CD14-positive monocyte (primary cell): ENCODE measurements around the gene RASSF7. TPM values are rescaled to one million over a fixed set of nuclear protein-coding genes. Genes with fewer than 3 reads are reported as not detected.

Source experiments
- DNase-seq, 3 donors: peaks; one replicate each; pipeline ENCODE4 v3.0.0-alpha.2; 2011 to 2022
- H2AFZ ChIP-seq: 2 replicates; pipeline ENCODE4 v1.6.0; 2012; ENCODE audit warnings: mild to moderate bottlenecking, low read depth, low read length, inconsistent platforms; ENCODE audit not compliant: insufficient read depth, poor library complexity, severe bottlenecking
- H3K27ac ChIP-seq, 2 donors: 1 replicate in 1 of 2; 2 replicates in 1 of 2; pipeline ENCODE4 v1.5.1; 2012 to 2013; ENCODE audit warnings: low read length in 2 of 2, control low read depth in 1 of 2, inconsistent platforms in 1 of 2, low read depth in 1 of 2, mild to moderate bottlenecking in 1 of 2
- H3K27me3 ChIP-seq, 2 donors: one replicate each; pipeline versions ENCODE4 v1.6.0 to v1.6.1; 2011 to 2013; ENCODE audit warnings: low read length in 2 of 2; ENCODE audit not compliant: control insufficient read depth in 2 of 2, insufficient read depth in 2 of 2
- H3K36me3 ChIP-seq, 2 donors: replicated peaks in 1 of 2; 1 replicate in 1 of 2; 2 replicates in 1 of 2; pipeline versions ENCODE4 v1.5.1 to v1.6.1; 2012 to 2013; ENCODE audit warnings: low read length in 2 of 2, control low read depth in 1 of 2, inconsistent platforms in 1 of 2, mild to moderate bottlenecking in 1 of 2; ENCODE audit not compliant: insufficient read depth in 2 of 2, control insufficient read depth in 1 of 2
- H3K4me1 ChIP-seq, 2 donors: 1 replicate in 1 of 2; 2 replicates in 1 of 2; pipeline versions ENCODE4 v1.5.1 to v1.6.1; 2012 to 2013; ENCODE audit warnings: low read length in 2 of 2, control low read depth in 1 of 2, inconsistent platforms in 1 of 2, mild to moderate bottlenecking in 1 of 2, moderate library complexity in 1 of 2; ENCODE audit not compliant: insufficient read depth in 2 of 2, control insufficient read depth in 1 of 2
- H3K4me2 ChIP-seq: replicated peaks from 2 replicates; pipeline ENCODE3; 2012; ENCODE audit warnings: low read length, moderate library complexity, mild to moderate bottlenecking; ENCODE audit not compliant: poor library complexity, severe bottlenecking; ENCODE audit errors: extremely low read depth
- H3K4me3 ChIP-seq, 3 experiments: fragments of 200-600 bp in 1 of 3; sonication (generic) in 1 of 3; replicated peaks in 1 of 3; 1 replicate in 2 of 3; 2 replicates in 1 of 3; pipeline ENCODE4 v1.5.1; 2011 to 2013; ENCODE audit warnings: low read length in 3 of 3, mild to moderate bottlenecking in 3 of 3, control low read depth in 2 of 3, low read depth in 2 of 3, inconsistent platforms in 1 of 3, moderate library complexity in 1 of 3
- H3K79me2 ChIP-seq: 2 replicates; pipeline ENCODE4 v1.6.0; 2012; ENCODE audit warnings: mild to moderate bottlenecking, control low read depth, inconsistent platforms, low read length, moderate library complexity; ENCODE audit not compliant: insufficient read depth
- H3K9ac ChIP-seq: 2 replicates; pipeline ENCODE4 v1.6.0; 2017; ENCODE audit warnings: low read length, mild to moderate bottlenecking; ENCODE audit not compliant: insufficient read depth, poor library complexity, severe bottlenecking
- H3K9me3 ChIP-seq, 2 donors: replicated peaks in 1 of 2; 1 replicate in 1 of 2; 2 replicates in 1 of 2; pipeline versions ENCODE4 v1.5.1 to v1.6.1; 2012 to 2013; ENCODE audit warnings: low read length in 2 of 2, control low read depth in 1 of 2; ENCODE audit not compliant: control insufficient read depth in 1 of 2, insufficient read depth in 1 of 2
- H4K20me1 ChIP-seq: 2 replicates; pipeline ENCODE4 v1.6.0; 2012; ENCODE audit warnings: mild to moderate bottlenecking, low read length, control low read depth, moderate library complexity; ENCODE audit not compliant: insufficient read depth
- H3K27ac Mint-ChIP-seq, 7 donors: one replicate each; pipeline ENCODE4 v1.8.0; 2020; ENCODE audit warnings: mild to moderate bottlenecking in 7 of 7, mixed read lengths in 7 of 7, moderate library complexity in 6 of 7, inconsistent platforms in 2 of 7
- H3K27me3 Mint-ChIP-seq, 3 donors: one replicate each; pipeline ENCODE4 v1.8.0; 2021 to 2022; ENCODE audit warnings: low read depth in 3 of 3, mild to moderate bottlenecking in 3 of 3, mixed read lengths in 3 of 3, moderate library complexity in 3 of 3, inconsistent platforms in 1 of 3
- H3K36me3 Mint-ChIP-seq, 2 donors: one replicate each; pipeline ENCODE4 v1.8.0; 2020; ENCODE audit warnings: mixed read lengths in 2 of 2, inconsistent platforms in 1 of 2, mild to moderate bottlenecking in 1 of 2
- H3K4me1 Mint-ChIP-seq: one replicate; pipeline ENCODE4 v1.8.0; 2020; ENCODE audit warnings: mild to moderate bottlenecking, mixed read lengths
- H3K4me3 Mint-ChIP-seq, 2 donors: one replicate each; pipeline ENCODE4 v1.8.0; 2020; ENCODE audit warnings: mild to moderate bottlenecking in 2 of 2, mixed read lengths in 2 of 2, moderate library complexity in 1 of 2
- H3K9me3 Mint-ChIP-seq, 7 donors: one replicate each; pipeline ENCODE4 v1.8.0; 2020 to 2022; ENCODE audit warnings: mixed read lengths in 7 of 7, mild to moderate bottlenecking in 6 of 7, moderate library complexity in 6 of 7, inconsistent platforms in 2 of 7
- CTCF ChIP-seq: fragments of 200-600 bp; IDR thresholded peaks from one replicate; pipeline ENCODE4 v1.8.0; 2022; ENCODE audit warnings: antibody characterized with exemption, mild to moderate bottlenecking
- WGBS: methylation state at CpG from one replicate; pipeline ENCODE4 v1.1.5; 2013; ENCODE audit warnings: missing lambda C conversion rate; ENCODE audit not compliant: insufficient coverage; 5-methylcytosine and 5-hydroxymethylcytosine counted together
- intact Hi-C, 2 donors: fragments of 100-400 bp; cut with micrococcal nuclease; formaldehyde crosslinking; loops; one replicate each; pipeline versions ENCODE4 v1.15.0 to v1.15.1; 2023
- polyA plus RNA-seq, 3 donors: library from polyadenylated mRNA; depleted of rRNA in 1 of 3; unstranded in 2 of 3; stranded (reverse) in 1 of 3; fragments of 300-500 nt in 2 of 3; fragments of >200 nt in 1 of 3; fragmentation: Illumina TruSeq in 2 of 3; gene quantifications; 1 replicate in 2 of 3; 2 replicates in 1 of 3; pipeline ENCODE4 v1.2.3, GENCODE V29; 2012 to 2021

The RASSF7 gene
- polyA plus RNA-seq, 3 donors: 10.0 to 26.5 (median 12.4) TPM

- Histone ChIP-seq H3K9ac (peak overlapping the region; percentile 27), H3K9me3 (peaks cover 0 to 3% of the 10 kb centered on the region in 2 donors), H3K4me3 (peak overlapping the region in 1 of 3 experiments; percentile 91), H3K4me2 (peak overlapping the region; percentile 98), H3K27ac (peak overlapping the region in 1 of 2 donors; percentile 87), H3K4me1 (peaks cover 22 to 40% of the 10 kb centered on the region in 2 donors), H2AFZ (no peak overlapping the region), H3K79me2 (peaks cover 65% of the 10 kb centered on the region), H4K20me1 (peaks cover 62% of the 10 kb centered on the region), H3K36me3 (peaks cover 18 to 20% of the 10 kb centered on the region in 2 donors), H3K27me3 (peaks cover 8 to 18% of the 10 kb centered on the region in 2 donors)
- Mint-ChIP-seq H3K4me1 (peaks cover 37% of the 10 kb centered on the region), H3K36me3 (peaks cover 28 to 29% of the 10 kb centered on the region in 2 donors), H3K4me3 (no peak overlapping the region), H3K9me3 (peaks cover 0 to 11% (median 3%) of the 10 kb centered on the region in 7 donors), H3K27ac (peak overlapping the region in 3 of 7 donors; percentile 6 to 57 (median 30)), H3K27me3 (peaks cover 14 to 19% (median 14%) of the 10 kb centered on the region in 3 donors)
- 88% methylated on average over 18 of the region's 21 CpGs for WGBS
- TF ChIP-seq CTCF: no peak
- no peak for DNase-seq
- intact Hi-C loops: loop anchor here (5.0 kb wide), 2 partner anchors 34 to 71 kb away; partner anchors contain the start of gene RNH1 (in 1 of the 2)
Observed at GRCh38 chr11:578276-579035, 17.7 kb downstream of the RASSF7 start.

- Histone ChIP-seq H3K4me1 (peaks cover 19 to 35% of the 10 kb centered on the region in 2 donors), H3K4me2 (no peak overlapping the region), H3K9me3 (peaks cover 0 to under 1% of the 10 kb centered on the region in 2 donors), H3K27me3 (peaks cover 2 to 5% of the 10 kb centered on the region in 2 donors), H3K4me3 (no peak overlapping the region), H3K27ac (peak overlapping the region in 1 of 2 donors; percentile 11), H4K20me1 (peaks cover 77% of the 10 kb centered on the region), H3K36me3 (peaks cover 28 to 29% of the 10 kb centered on the region in 2 donors), H3K9ac (no peak overlapping the region), H3K79me2 (peaks cover 75% of the 10 kb centered on the region), H2AFZ (no peak overlapping the region)
- H3K4me3 Mint-ChIP-seq: no peak overlapping the region
- peaks cover 34% of the 10 kb centered on the region for H3K4me1 Mint-ChIP-seq
- peaks cover 0 to 6% (median 1%) of the 10 kb centered on the region in 7 donors for H3K9me3 Mint-ChIP-seq
- peak overlapping the region in 2 of 7 donors; percentile 28 to 82 for H3K27ac Mint-ChIP-seq
- 91% methylated on average over 16 of the region's 20 CpGs for WGBS
- intact Hi-C loops: loop anchor here (5.0 kb wide), 2 partner anchors 32 to 73 kb away; partner anchors contain the start of gene RNH1 (in 1 of the 2)
- no peak for DNase-seq
- H3K36me3 Mint-ChIP-seq: peaks cover 32 to 43% of the 10 kb centered on the region in 2 donors
- TF ChIP-seq CTCF: no peak
- peaks cover 2 to 5% (median 3%) of the 10 kb centered on the region in 3 donors for H3K27me3 Mint-ChIP-seq
Observed at GRCh38 chr11:579830-580601, 19.2 kb downstream of the RASSF7 start.
